ENCODE measurements around the gene OR52E6. TPM values are rescaled to one million over a fixed set of nuclear protein-coding genes. Genes with fewer than 3 reads are reported as not detected.

The OR52E6 gene
- total and polyA plus RNA-seq, 4 donors, result not detected

Other genes starting within 250 kb of the OR52E6 start
- 1 to 10 TPM; 2.1 to 5.1 TPM for gene TRIM6, start 245.3 kb downstream of the OR52E6 start, total RNA-seq
- 1 to 10 TPM; 3.6 to 6.3 TPM for gene TRIM6, start 245.3 kb downstream of the OR52E6 start, polyA plus RNA-seq
- 1 to 10 TPM; 5.6 to 9.2 TPM for gene TRIM34, start 216.9 kb downstream of the OR52E6 start, total RNA-seq
- gene TRIM34, start 216.9 kb downstream of the OR52E6 start, polyA plus RNA-seq, result 1 to 10 TPM; 5.1 to 5.8 TPM
- gene TRIM5, start 156.8 kb downstream of the OR52E6 start, total RNA-seq, result 10 to 100 TPM; 38.8 to 42.0 TPM
- gene TRIM5, start 156.8 kb downstream of the OR52E6 start, polyA plus RNA-seq, result 10 to 100 TPM; 16.0 to 21.0 TPM
- gene TRIM22, start 152.1 kb downstream of the OR52E6 start, total RNA-seq, result 100 to 1,000 TPM in 1 of 2 donors, 10 to 100 TPM in 1; 71.4 to 109 TPM
- gene TRIM22, start 152.1 kb downstream of the OR52E6 start, polyA plus RNA-seq, result 100 to 1,000 TPM in 1 of 2 donors, 10 to 100 TPM in 1; 39.9 to 110 TPM
- under 1 TPM; 0.24 to 0.26 TPM for gene OR56B1, start 105.4 kb downstream of the OR52E6 start, total RNA-seq
- not detected for gene OR56B1, start 105.4 kb downstream of the OR52E6 start, polyA plus RNA-seq
- gene OR52N4, start 87.7 kb downstream of the OR52E6 start, total RNA-seq, result under 1 TPM; 0.78 to 0.87 TPM
- 1 to 10 TPM in 1 of 2 donors, not detected in 1; 1.2 TPM for gene OR52N4, start 87.7 kb downstream of the OR52E6 start, polyA plus RNA-seq
- gene OR52N5, start 58.5 kb downstream of the OR52E6 start, total RNA-seq, result not detected
- not detected for gene OR52N5, start 58.5 kb downstream of the OR52E6 start, polyA plus RNA-seq
- not detected for gene OR52N1, start 50.6 kb downstream of the OR52E6 start, total RNA-seq
- not detected for gene OR52N1, start 50.6 kb downstream of the OR52E6 start, polyA plus RNA-seq
- gene OR52N2, start 33.0 kb downstream of the OR52E6 start, total RNA-seq, result not detected
- gene OR52N2, start 33.0 kb downstream of the OR52E6 start, polyA plus RNA-seq, result under 1 TPM in 1 of 2 donors, not detected in 1; 0.13 TPM
- not detected for gene OR52E8, start 15.8 kb upstream of the OR52E6 start, total RNA-seq
- gene OR52E8, start 15.8 kb upstream of the OR52E6 start, polyA plus RNA-seq, result not detected
- not detected for gene OR52E4, start 38.7 kb upstream of the OR52E6 start, total RNA-seq
- not detected for gene OR52E4, start 38.7 kb upstream of the OR52E6 start, polyA plus RNA-seq
- not detected for gene OR52E5, start 51.3 kb upstream of the OR52E6 start, total RNA-seq
- not detected for gene OR52E5, start 51.3 kb upstream of the OR52E6 start, polyA plus RNA-seq
- not detected for gene OR56A3, start 100.4 kb upstream of the OR52E6 start, total RNA-seq
- not detected for gene OR56A3, start 100.4 kb upstream of the OR52E6 start, polyA plus RNA-seq
- not detected for gene OR56A5, start 126.6 kb upstream of the OR52E6 start, total RNA-seq
- not detected for gene OR56A5, start 126.6 kb upstream of the OR52E6 start, polyA plus RNA-seq
- not detected for gene OR52L1, start 145.1 kb upstream of the OR52E6 start, total RNA-seq
- not detected for gene OR52L1, start 145.1 kb upstream of the OR52E6 start, polyA plus RNA-seq
- not detected for gene OR56A4, start 165.0 kb upstream of the OR52E6 start, total RNA-seq
- not detected for gene OR56A4, start 165.0 kb upstream of the OR52E6 start, polyA plus RNA-seq
- gene OR56A1, start 188.9 kb upstream of the OR52E6 start, total RNA-seq, result under 1 TPM in 1 of 2 donors, not detected in 1; 0.13 TPM
- not detected for gene OR56A1, start 188.9 kb upstream of the OR52E6 start, polyA plus RNA-seq

All from aorta (tissue), 4 donors.